Measurements from ENCODE around the gene SKAP2.

- TF ChIP-seq CTCF (IDR thresholded peaks at IDR 0.05) = no peak
- no peak for TF ChIP-seq POLR2A (IDR thresholded peaks at IDR 0.05)
Observed at GRCh38 chr7:26698806-26699205, 165.6 kb downstream of the SKAP2 start.

Data from adrenal gland (tissue), 5 donors.